Mucosa of gallbladder (tissue), 1 donor: ENCODE measurements around the gene MAS1. TPM values are rescaled to one million over a fixed set of nuclear protein-coding genes. Genes with fewer than 3 reads are reported as not detected.
"Not testable (repeated sequence)": the region's sequence is repeated elsewhere in the genome, so short reads cannot be mapped to it uniquely, and the experiment has no call there.

Experiments used
- DNase-seq: peaks from one replicate; pipeline ENCODE4 v3.0.0-alpha.2; 2020; ENCODE audit warnings: low spot score
- total RNA-seq: library from RNA; stranded (reverse); gene quantifications from one replicate; pipeline ENCODE4 v1.2.1, GENCODE V29; 2021
- donor health status: DM: no; HTN: no; CAD: no.

The MAS1 gene
- total RNA-seq, 1 donor from 2014 or later = not detected

DNA sequence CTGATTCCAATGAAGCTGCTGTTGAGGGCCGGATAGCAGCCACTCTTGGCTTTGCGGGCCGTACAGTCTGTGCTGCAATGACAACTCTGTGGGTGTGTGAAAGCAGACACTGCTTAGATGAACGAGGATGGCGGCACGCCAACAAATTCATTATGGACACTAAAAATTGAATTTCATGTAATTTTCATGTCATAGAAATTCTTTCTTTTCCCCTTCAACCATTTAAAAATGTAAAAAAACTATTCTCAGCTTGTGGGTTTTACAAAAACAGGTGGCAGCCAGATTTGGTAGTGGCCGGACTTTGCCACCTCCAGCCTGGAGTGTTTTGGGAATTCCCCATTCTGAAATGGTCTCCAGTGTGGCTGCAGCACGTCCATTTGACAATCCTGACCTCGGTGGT lies 26.0 kb downstream of the MAS1 start:
- no peak for DNase-seq

DNA sequence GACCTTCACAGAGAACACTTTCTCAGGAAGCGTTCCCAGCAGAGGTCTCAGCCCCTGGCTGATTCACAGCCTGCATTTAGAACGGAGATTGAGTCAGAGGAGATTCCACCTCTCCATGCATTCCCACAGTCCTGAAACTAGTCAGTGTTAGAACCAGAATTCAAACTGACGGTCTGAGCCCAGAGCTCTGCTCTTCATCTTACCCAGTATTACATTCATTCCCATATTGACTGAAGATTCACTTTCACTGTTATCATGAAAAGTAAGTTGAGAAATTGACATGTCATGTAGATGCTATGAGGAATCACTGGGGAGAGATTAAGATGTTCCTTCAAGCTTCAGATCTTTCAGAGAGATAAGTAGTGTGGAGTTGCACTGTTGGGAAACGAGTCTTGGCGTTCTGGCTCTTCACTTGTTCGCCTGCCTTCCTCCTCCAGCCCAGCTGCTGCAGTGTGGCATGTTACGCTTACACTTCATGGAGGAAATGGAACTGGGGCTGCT lies 28.3 kb downstream of the MAS1 start:
- DNase-seq = no peak

DNA sequence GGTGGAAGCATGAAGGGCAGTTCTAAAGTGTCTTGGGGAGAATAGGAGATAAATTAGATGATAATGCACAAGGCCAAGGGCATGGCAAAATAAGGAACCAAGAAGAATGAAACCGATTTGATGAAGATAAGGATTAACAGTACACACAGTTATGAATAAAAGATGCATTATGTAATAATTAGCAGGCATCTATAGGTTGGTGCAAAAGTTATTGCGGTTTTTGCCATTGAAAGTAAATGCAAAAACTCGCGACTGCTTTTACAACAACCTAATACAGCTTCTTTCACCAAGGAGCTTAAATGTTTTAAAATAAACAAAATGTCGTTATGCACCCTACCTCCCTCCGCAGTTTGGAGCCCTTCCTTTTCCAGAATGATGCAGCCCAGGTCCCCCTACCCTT lies 29.0 kb downstream of the MAS1 start:
- no peak for DNase-seq

DNA sequence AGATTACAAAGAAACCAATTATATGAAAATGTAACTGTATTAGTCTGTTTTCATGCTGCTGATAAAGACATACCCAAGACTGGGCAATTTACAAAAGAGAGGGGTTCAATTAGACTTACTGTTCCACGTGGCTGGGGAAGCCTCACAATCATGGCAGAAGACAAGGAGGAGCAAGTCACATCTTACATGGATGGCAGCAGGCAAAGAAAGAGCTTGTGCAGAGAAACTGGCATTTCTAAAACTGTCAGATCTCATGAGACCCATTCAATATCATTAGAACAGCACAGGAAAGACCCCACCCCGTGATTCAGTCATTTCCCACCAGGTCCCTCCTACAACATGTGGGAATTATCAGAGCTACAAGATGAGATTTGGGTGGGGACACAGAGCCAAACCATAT lies 33.4 kb downstream of the MAS1 start:
- DNase-seq = not testable (repeated sequence)

DNA sequence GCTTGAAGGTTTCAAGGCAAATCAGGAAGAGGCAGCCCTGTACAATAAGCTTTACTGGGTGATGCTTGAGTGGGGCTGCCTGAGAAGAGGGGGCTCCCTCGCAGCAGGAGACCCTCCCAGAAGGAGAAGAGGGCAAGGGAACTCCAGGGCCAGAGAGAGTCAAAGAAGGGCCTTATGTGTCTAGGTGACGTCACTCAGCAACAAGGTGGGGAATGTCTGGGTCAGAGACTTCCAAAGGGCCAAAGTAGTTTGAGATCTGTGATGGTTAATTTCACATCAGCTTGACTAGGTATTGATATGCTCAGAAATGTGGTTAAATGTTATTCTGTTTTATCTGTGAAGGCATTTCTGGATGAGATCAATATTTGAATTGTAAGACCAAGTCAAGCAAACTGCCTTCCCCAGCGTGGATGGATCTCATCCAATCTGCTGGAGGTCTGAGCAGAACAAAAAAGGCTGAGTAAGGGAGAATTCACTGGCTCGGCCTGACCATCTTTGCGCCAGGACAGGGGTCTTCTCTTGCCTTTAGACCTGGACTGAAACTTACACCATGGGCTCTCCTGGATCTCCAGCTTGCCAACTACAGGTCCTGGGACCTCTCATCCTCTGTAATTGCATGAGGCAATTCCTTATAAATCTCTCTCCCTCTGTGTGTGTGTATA lies 35.9 kb downstream of the MAS1 start:
- DNase-seq = peak; percentile 21

DNA sequence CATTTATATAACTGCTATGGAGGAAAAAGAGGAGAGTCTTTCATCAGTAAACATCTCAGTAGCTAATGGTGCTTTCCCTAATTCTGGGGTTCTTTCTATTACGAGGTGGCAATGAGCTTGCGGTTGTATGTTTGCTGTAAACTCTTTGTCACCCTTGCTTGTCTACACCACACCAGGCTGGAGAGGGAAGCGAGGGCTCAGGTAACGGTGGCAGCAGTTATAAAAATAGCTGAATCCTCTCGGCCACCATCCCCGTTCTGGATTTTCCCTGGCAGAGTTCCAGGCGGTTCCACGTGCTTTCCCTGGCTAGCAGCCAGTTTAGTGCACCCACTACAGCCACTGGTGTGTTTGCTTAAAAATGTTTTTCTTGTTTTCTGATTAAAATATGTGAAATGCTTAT lies 39.0 kb downstream of the MAS1 start:
- DNase-seq = no peak

DNA sequence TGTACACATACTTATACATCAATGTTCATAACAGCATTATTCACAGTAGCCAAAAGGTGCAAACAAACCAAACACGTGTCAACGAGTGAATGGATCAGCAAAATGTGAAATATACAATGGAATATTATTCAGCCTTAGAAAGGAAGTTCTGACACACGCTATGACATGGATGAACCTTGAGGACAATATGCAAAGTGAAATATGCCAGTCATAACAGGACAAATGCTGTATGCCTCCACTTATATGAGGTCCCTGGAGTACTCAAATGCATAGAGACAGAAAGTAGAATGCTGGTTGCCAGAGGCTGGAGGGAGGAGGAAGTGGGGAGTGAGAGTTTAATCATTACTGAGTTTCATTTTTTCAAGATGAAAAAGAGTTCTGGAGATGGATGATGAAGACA lies 40.3 kb downstream of the MAS1 start:
- DNase-seq = no peak

DNA sequence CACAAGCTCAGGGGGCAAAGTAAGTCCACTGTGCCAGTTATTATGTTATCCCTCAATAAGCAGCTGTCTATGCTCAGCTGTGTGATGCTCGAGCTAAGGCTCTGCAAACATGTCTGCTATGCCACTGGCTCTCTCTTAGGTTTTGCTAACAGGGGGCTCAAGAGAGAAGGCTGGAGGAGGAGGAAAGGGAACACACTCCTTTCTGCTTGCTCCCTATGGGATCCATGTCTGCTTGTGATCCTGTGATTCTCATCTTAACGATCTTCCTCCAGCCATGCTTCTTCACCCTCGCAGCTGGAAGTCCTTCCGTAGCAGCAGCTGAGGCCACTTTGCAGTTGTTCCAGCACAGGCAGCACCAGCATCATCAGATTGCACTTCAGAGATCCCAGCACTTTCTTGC lies 41.1 kb downstream of the MAS1 start:
- DNase-seq = no peak

DNA sequence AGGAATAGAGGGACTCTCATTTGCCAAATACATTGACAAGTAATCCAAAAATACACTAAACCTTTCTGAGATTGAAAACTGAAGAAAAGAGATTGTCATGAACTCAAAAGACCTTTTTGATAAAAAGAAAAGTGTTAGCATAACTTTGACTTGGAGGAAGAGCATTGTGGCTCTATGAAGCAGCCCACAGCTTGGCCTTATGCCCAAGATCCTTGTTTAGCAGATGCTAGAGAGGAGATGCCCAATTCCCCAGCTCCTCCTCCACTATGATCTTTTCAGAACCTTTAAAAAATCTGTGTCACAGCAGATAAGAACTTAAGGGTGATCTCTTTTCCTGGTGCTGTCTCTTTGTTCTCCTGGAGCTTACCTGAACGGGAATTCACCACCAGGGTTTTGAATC lies 42.3 kb downstream of the MAS1 start:
- DNase-seq = no peak

DNA sequence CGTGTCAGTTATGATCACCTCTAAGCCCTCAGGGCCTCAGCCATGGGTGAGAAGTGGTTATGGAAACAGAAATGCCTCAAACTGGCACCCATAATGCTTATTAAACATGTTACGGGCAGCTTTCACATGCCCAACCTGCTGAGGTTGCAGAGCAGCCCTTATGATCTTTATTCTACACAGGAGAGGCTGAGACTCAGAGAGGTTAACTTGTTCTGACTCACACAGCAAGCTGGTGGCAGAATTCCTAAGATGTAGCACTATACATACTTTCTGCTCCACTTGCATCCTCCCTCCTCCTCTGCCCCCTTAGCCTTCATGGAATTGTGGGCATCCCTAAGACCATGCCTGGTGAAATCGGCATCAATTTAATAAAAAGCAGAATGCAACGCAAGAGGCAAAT lies 43.4 kb downstream of the MAS1 start:
- no peak for DNase-seq

DNA sequence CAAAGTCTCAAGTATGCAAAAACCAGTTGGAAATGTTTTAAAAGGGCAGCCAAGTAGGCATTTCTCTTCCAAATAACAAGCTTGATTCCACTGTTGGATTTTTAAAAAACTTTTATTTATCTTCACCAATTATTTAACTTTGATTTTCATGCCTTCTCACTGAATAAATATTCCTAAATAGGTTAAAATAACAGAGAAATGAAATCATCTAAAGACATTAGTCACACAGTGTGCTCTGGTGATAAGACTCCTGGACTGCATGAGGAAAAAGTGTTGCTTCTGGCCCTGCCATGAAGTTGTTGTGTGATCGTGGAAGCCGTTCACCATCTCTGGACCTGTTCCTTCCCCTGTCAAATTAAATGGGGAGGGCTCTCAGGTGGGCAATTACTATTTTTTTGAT lies 44.3 kb downstream of the MAS1 start:
- DNase-seq = no peak

DNA sequence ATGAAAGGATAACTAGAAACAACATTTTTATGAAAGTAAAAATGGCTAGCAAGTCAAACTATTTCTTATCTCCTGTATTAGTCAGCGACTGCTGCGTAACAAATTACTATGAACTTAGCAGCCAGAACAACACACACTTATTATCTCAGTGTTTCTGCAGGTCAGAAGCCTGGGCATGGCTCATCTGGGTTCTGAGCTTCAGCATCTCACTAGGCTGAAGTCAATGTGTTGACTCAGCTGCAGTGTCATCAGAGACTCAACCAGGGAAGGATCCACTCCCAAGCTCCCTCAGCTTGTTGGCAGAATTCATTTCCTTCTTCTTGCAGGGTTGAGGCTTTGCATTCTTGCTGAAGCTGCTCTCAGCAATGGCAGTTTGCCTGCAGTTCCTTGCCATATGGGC lies 44.8 kb downstream of the MAS1 start:
- DNase-seq = no peak

DNA sequence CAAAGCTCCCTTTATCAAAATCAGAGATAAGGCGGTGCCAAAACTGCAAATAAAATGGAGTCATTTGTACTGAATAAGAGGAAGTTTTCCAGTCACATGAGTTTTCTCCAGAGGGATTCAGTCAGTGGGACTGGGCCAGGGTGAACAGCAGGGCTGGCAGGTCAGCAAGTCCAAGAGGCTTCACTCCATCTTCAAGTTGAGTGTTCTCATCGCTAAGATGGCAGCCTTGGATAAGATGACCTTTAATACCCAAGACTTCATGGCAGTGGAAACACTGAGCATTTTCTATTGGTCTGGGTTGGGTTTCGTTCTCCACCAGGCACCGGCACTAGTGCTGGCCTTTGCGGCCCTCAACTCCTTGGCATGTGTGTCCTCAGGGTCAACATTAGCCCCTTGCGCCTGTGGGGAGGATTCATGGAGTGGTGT lies 48.8 kb downstream of the MAS1 start:
- peak; percentile 42 for DNase-seq

Other genes with a start within 250 kb of the MAS1 start
- gene SOD2, start 197.7 kb upstream of the MAS1 start, total RNA-seq = 189 TPM
- 75.4 TPM for gene WTAP, start 163.5 kb upstream of the MAS1 start, total RNA-seq
- gene ACAT2, start 128.9 kb upstream of the MAS1 start, total RNA-seq = 69.3 TPM
- gene TCP1, start 101.4 kb upstream of the MAS1 start, total RNA-seq = 131 TPM
- gene MRPL18, start 100.5 kb upstream of the MAS1 start, total RNA-seq = 62.6 TPM
- 0.23 TPM for gene PNLDC1, start 90.7 kb upstream of the MAS1 start, total RNA-seq
- gene IGF2R, start 78.1 kb downstream of the MAS1 start, total RNA-seq = 98.5 TPM
- gene SLC22A1, start 230.8 kb downstream of the MAS1 start, total RNA-seq = 8.9 TPM